OCI-LY7 (cell line): Measurements from ENCODE around the gene SLC4A4. TPM values are rescaled to one million over a fixed set of nuclear protein-coding genes. Genes with fewer than 3 reads are reported as not detected.

ENCODE experiments used
- BruUV-seq: library from RNA; stranded (reverse); fragments of 400-500 nt; replicated peaks from 2 replicates; lab custom pipeline; 2021; lab: Mats Ljungman, UMichigan
- CTCF ChIA-PET: fragments of 300-600 bp; sonication (Branson Sonifier 250); formaldehyde crosslinking; loops from one replicate; lab custom pipeline; 2022; ENCODE audit warnings: antibody characterized with exemption; ENCODE audit not compliant: unreplicated experiment; lab: Charles Lee
- POLR2A ChIA-PET: fragments of 300-600 bp; sonication (Branson Sonifier 250); formaldehyde crosslinking; loops from one replicate; lab custom pipeline; 2022; ENCODE audit warnings: antibody characterized with exemption; lab: Charles Lee
- DNase-seq: peaks from one replicate; pipeline ENCODE4 v3.0.0-alpha.2; 2015; ENCODE audit warnings: low spot score
- H2AFZ ChIP-seq: fragments of 200-600 bp; sonication (generic), shearing (Covaris generic); 2 replicates; pipeline ENCODE4 v1.6.1; 2014; ENCODE audit warnings: mild to moderate bottlenecking, antibody characterized with exemption, low read length, moderate library complexity
- H3K27ac ChIP-seq: fragments of 200-600 bp; sonication (generic); 2 replicates; pipeline ENCODE4 v1.5.1; 2014; ENCODE audit warnings: mixed run types, low read depth, mild to moderate bottlenecking, moderate library complexity, low read length, inconsistent platforms; ENCODE audit not compliant: poor library complexity, severe bottlenecking
- H3K36me3 ChIP-seq: fragments of 200-600 bp; sonication (generic); 2 replicates; pipeline ENCODE4 v1.6.1; 2014; ENCODE audit warnings: mild to moderate bottlenecking, antibody characterized with exemption, low read length, moderate library complexity, mixed read lengths; ENCODE audit not compliant: insufficient read depth
- H3K4me1 ChIP-seq: fragments of 200-600 bp; sonication (generic); 2 replicates; pipeline ENCODE4 v1.5.1; 2014; ENCODE audit warnings: mild to moderate bottlenecking, low read length; ENCODE audit not compliant: insufficient read depth, poor library complexity, severe bottlenecking
- H3K4me2 ChIP-seq: fragments of 200-600 bp; sonication (generic); 2 replicates; pipeline ENCODE4 v1.6.1; 2014; ENCODE audit warnings: mild to moderate bottlenecking, low read length
- H3K4me3 ChIP-seq: fragments of 200-600 bp; sonication (generic); 2 replicates; pipeline ENCODE4 v1.5.1; 2014; ENCODE audit warnings: mild to moderate bottlenecking, low read depth, low read length; ENCODE audit not compliant: poor library complexity, severe bottlenecking
- H3K79me2 ChIP-seq: fragments of 200-600 bp; sonication (generic); 2 replicates; pipeline ENCODE4 v1.6.1; 2016; ENCODE audit warnings: low read depth, mild to moderate bottlenecking, low read length, moderate library complexity, mixed read lengths; ENCODE audit not compliant: insufficient read depth
- H3K9me2 ChIP-seq: fragments of 200-600 bp; sonication (generic); 2 replicates; pipeline ENCODE4 v1.6.1; 2016; ENCODE audit warnings: mild to moderate bottlenecking, low read length, mixed read lengths; ENCODE audit not compliant: insufficient read depth
- H3K9me3 ChIP-seq: fragments of 200-600 bp; sonication (generic); 2 replicates; pipeline ENCODE4 v1.6.1; 2014; ENCODE audit warnings: mild to moderate bottlenecking, mixed run types, low read length, mixed read lengths
- H4K20me1 ChIP-seq: fragments of 200-600 bp; sonication (generic); 2 replicates; pipeline ENCODE4 v1.6.1; 2014; ENCODE audit warnings: mild to moderate bottlenecking, antibody characterized with exemption, low read length, moderate library complexity, mixed read lengths; ENCODE audit not compliant: insufficient read depth
- EZH2phosphoT487 ChIP-seq: fragments of 200-600 bp; sonication (generic); IDR thresholded peaks from 2 replicates; pipeline ENCODE4 v1.6.1; 2018; ENCODE audit warnings: low read depth, borderline replicate concordance, mild to moderate bottlenecking, mixed run types, antibody characterized with exemption, low read length, moderate library complexity, mixed read lengths
- intact Hi-C: fragments of 100-400 bp; cut with micrococcal nuclease; formaldehyde crosslinking; loops from one replicate; pipeline ENCODE4 v1.10.0; 2022; ENCODE audit not compliant: unreplicated experiment
- total RNA-seq, 2 experiments: library from RNA; depleted of rRNA in 1 of 2; stranded (reverse); fragments of >200 nt in 1 of 2; shearing (Covaris generic) in 1 of 2; gene quantifications; 2 replicates each; pipeline ENCODE4 v1.2.3, GENCODE V29; 2014 to 2022
- TF ChIP-seq, protein P1 (sequence below): fragments of 200-600 bp; sonication (generic); conservative IDR thresholded peaks from 2 replicates; pipeline ENCODE4 v1.5.1; 2014; ENCODE audit warnings: mild to moderate bottlenecking, antibody characterized with exemption, low read length, moderate library complexity, mixed read lengths

SLC4A4 gene
- total RNA-seq, 2 experiments from 2014 or later: not detected

DNA sequence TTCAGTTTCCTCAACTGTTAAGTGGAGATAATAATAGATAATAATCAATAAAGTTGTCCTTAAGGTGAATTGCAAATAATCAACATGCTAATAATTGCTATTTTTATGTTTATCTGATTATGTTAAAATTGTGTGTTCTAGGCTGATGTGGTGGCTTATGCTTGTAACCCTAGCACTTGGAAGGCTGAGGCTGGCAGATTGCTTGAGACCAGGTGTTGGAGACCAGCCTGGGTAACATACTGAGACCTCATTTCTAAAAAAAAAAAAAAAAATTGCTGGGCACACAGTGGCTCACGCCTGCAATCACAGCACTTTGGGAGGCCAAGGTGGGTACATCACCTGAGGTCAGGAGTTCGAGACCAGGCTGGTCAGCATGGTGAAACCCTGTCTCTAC, 269.9 kb downstream of the SLC4A4 start:
- Histone ChIP-seq H3K9me3 (no peaks in the 10 kb centered on the region), H2AFZ (no peak overlapping the region), H3K79me2 (no peaks in the 10 kb centered on the region), H3K4me2 (no peak overlapping the region), H3K27ac (no peak overlapping the region), H3K4me3 (no peak overlapping the region), H3K4me1 (no peaks in the 10 kb centered on the region), H4K20me1 (no peaks in the 10 kb centered on the region), H3K9me2 (no peaks in the 10 kb centered on the region), H3K36me3 (no peaks in the 10 kb centered on the region)
- ChIA-PET POLR2A (no interaction called here), CTCF (no interaction called here)
- intact Hi-C loops: no loop called here
- no TSS peak for BruUV-seq
- DNase-seq: no peak
- TF ChIP-seq EZH2phosphoT487: no peak

- H4K20me1 ChIP-seq: no peaks in the 10 kb centered on the region
- no peak overlapping the region for H3K4me2 ChIP-seq
- DNase-seq: no peak
- no peaks in the 10 kb centered on the region for H3K9me2 ChIP-seq
- BruUV-seq: no TSS peak
- TF ChIP-seq, protein P1, sequence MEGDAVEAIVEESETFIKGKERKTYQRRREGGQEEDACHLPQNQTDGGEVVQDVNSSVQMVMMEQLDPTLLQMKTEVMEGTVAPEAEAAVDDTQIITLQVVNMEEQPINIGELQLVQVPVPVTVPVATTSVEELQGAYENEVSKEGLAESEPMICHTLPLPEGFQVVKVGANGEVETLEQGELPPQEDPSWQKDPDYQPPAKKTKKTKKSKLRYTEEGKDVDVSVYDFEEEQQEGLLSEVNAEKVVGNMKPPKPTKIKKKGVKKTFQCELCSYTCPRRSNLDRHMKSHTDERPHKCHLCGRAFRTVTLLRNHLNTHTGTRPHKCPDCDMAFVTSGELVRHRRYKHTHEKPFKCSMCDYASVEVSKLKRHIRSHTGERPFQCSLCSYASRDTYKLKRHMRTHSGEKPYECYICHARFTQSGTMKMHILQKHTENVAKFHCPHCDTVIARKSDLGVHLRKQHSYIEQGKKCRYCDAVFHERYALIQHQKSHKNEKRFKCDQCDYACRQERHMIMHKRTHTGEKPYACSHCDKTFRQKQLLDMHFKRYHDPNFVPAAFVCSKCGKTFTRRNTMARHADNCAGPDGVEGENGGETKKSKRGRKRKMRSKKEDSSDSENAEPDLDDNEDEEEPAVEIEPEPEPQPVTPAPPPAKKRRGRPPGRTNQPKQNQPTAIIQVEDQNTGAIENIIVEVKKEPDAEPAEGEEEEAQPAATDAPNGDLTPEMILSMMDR: no peak
- TF ChIP-seq EZH2phosphoT487: no peak
- H2AFZ ChIP-seq: no peak overlapping the region
- H3K4me3 ChIP-seq: no peak overlapping the region
- H3K4me1 ChIP-seq: no peaks in the 10 kb centered on the region
- no peak overlapping the region for H3K27ac ChIP-seq
- ChIA-PET CTCF (no interaction called here), POLR2A (no interaction called here)
- intact Hi-C loops: no loop called here
- no peaks in the 10 kb centered on the region for H3K36me3 ChIP-seq
- H3K79me2 ChIP-seq: no peaks in the 10 kb centered on the region
- H3K9me3 ChIP-seq: no peaks in the 10 kb centered on the region
These were observed 270.3 kb downstream of the SLC4A4 start for GRCh38 chr4:71609167-71609566.

GRCh38 chr4:71609651-71610050, 270.8 kb downstream of the SLC4A4 start:
- no peak overlapping the region for H3K4me3 ChIP-seq
- no peaks in the 10 kb centered on the region for H4K20me1 ChIP-seq
- H3K4me1 ChIP-seq: no peaks in the 10 kb centered on the region
- no peaks in the 10 kb centered on the region for H3K9me2 ChIP-seq
- ChIA-PET CTCF (no interaction called here), POLR2A (no interaction called here)
- H3K27ac ChIP-seq: no peak overlapping the region
- intact Hi-C loops: no loop called here
- no TSS peak for BruUV-seq
- no peaks in the 10 kb centered on the region for H3K9me3 ChIP-seq
- no peak for DNase-seq
- no peaks in the 10 kb centered on the region for H3K36me3 ChIP-seq
- H2AFZ ChIP-seq: no peak overlapping the region
- no peak overlapping the region for H3K4me2 ChIP-seq
- H3K79me2 ChIP-seq: no peaks in the 10 kb centered on the region
- TF ChIP-seq, protein P1: no peak
